Gastrocnemius medialis (tissue), 4 donors: Measurements from ENCODE around the gene TCF12.

Experiments
- CTCF ChIP-seq, 5 experiments: fragments of 450-650 bp in 3 of 5; fragments of 200-600 bp in 2 of 5; sonication (generic) in 2 of 5; IDR thresholded peaks in 4 of 5; conservative IDR thresholded peaks in 1 of 5; 1 replicate in 4 of 5; 2 replicates in 1 of 5; pipeline ENCODE4 v1.5.1; 2016 to 2019; ENCODE audit warnings: antibody characterized with exemption in 5 of 5, mild to moderate bottlenecking in 3 of 5, moderate library complexity in 3 of 5
- POLR2A ChIP-seq, 2 donors: fragments of 450-650 bp; IDR thresholded peaks; one replicate each; pipeline ENCODE4 v1.6.1; 2017; ENCODE audit warnings: antibody characterized with exemption in 2 of 2, mild to moderate bottlenecking in 2 of 2, moderate library complexity in 2 of 2

- TF ChIP-seq CTCF (IDR thresholded peaks at IDR 0.05 in 4 of 5, conservative IDR thresholded peaks at IDR 0.05 in 1 of 5) (no peak), POLR2A (IDR thresholded peaks at IDR 0.05) (no peak)
Observed at GRCh38 chr15:57235873-57236272, 317.4 kb downstream of the TCF12 start.
